ENCODE measurements around the gene GRIA4.

GRCh38 chr11:105713106-105713505, 103.2 kb downstream of the GRIA4 start:
- TF ChIP-seq CTCF (conservative IDR thresholded peaks at IDR 0.05 in 1 of 2, IDR thresholded peaks at IDR 0.05 in 1 of 2; ENCODE audit: extremely low read depth in 1 of 2, insufficient read depth in 1 of 2, low read depth in 1 of 2, low read length in 2 of 2): no peak
- TF ChIP-seq EZH2 (IDR thresholded peaks at IDR 0.05; ENCODE audit: borderline replicate concordance, low read length): no peak

Data from mammary epithelial cell (primary cell).